Measurements from ENCODE around the gene YARS1. TPM values are rescaled to one million over a fixed set of nuclear protein-coding genes. Genes with fewer than 3 reads are reported as not detected.

Gene YARS1
- polyA plus RNA-seq, 3 donors, result 38.1 to 42.7 (median 39.8) TPM

- no peaks in the 10 kb centered on the region for H3K9me3 Mint-ChIP-seq
- peaks cover 2 to 28% of the 10 kb centered on the region in 2 donors for H3K36me3 Mint-ChIP-seq
- no peaks in the 10 kb centered on the region for H4K20me1 ChIP-seq (ENCODE audit: insufficient read depth, low read length)
Measured at GRCh38 chr1:32767641-32768040, 49.5 kb downstream of the YARS1 start.

GRCh38 chr1:32767156-32767555 is 50.0 kb downstream of the YARS1 start:
- H3K9ac ChIP-seq (ENCODE audit: insufficient read depth, low read length, poor library complexity, severe bottlenecking), result no peak overlapping the region
- no peaks in the 10 kb centered on the region for H3K9me3 Mint-ChIP-seq

More at GRCh38 chr1:32767641-32768040, 49.5 kb downstream of the YARS1 start:
- Histone ChIP-seq H3K9me3 (replicated peaks in 1 of 2; ENCODE audit: control insufficient read depth in 1 of 2, insufficient read depth in 1 of 2, low read length in 2 of 2) (no peaks in the 10 kb centered on the region), H3K4me3 (replicated peaks in 1 of 3; ENCODE audit: low read depth in 2 of 3, low read length in 3 of 3) (no peak overlapping the region), H3K27me3 (ENCODE audit: control insufficient read depth in 2 of 2, insufficient read depth in 2 of 2, low read length in 2 of 2) (no peaks in the 10 kb centered on the region), H3K4me2 (replicated peaks; ENCODE audit: extremely low read depth, low read length, poor library complexity, severe bottlenecking) (no peak overlapping the region), H3K27ac (ENCODE audit: low read depth in 1 of 2, low read length in 2 of 2) (no peak overlapping the region), H3K79me2 (ENCODE audit: insufficient read depth, low read length) (no peaks in the 10 kb centered on the region), H3K36me3 (replicated peaks in 1 of 2; ENCODE audit: control insufficient read depth in 1 of 2, insufficient read depth in 2 of 2, low read length in 2 of 2) (peaks cover 2 to 13% of the 10 kb centered on the region in 2 donors), H2AFZ (ENCODE audit: insufficient read depth, low read depth, low read length, poor library complexity, severe bottlenecking) (no peak overlapping the region), H3K9ac (ENCODE audit: insufficient read depth, low read length, poor library complexity, severe bottlenecking) (no peak overlapping the region), H3K4me1 (ENCODE audit: control insufficient read depth in 1 of 2, insufficient read depth in 2 of 2, low read length in 2 of 2) (no peaks in the 10 kb centered on the region)
- TF ChIP-seq CTCF (IDR thresholded peaks at IDR 0.05), result no peak
- Mint-ChIP-seq H3K4me3 (no peak overlapping the region), H3K4me1 (no peaks in the 10 kb centered on the region), H3K27ac (no peak overlapping the region), H3K27me3 (ENCODE audit: low read depth in 3 of 3) (no peaks in the 10 kb centered on the region)
- DNase-seq, result no peak
- intact Hi-C loops (cut with micrococcal nuclease), result loop anchor here in 1 of 2 donors (5.0 kb wide), 1 partner anchor 55 kb away; no protein-coding TSS in a partner anchor
- 42% methylated on average over 4 of the region's 5 CpGs for WGBS (ENCODE audit: insufficient coverage)

More at GRCh38 chr1:32767156-32767555, 50.0 kb downstream of the YARS1 start:
- no peak overlapping the region for H3K27ac ChIP-seq (ENCODE audit: low read depth in 1 of 2, low read length in 2 of 2)
- H3K27me3 ChIP-seq (ENCODE audit: control insufficient read depth in 2 of 2, insufficient read depth in 2 of 2, low read length in 2 of 2), result no peaks in the 10 kb centered on the region
- no peak overlapping the region for H3K27ac Mint-ChIP-seq
- WGBS (ENCODE audit: insufficient coverage), result 87% methylated on average over 6 of the region's 8 CpGs
- H3K79me2 ChIP-seq (ENCODE audit: insufficient read depth, low read length), result no peaks in the 10 kb centered on the region
- H2AFZ ChIP-seq (ENCODE audit: insufficient read depth, low read depth, low read length, poor library complexity, severe bottlenecking), result no peak overlapping the region
- no peak overlapping the region for H3K4me3 Mint-ChIP-seq
- peaks cover 2 to 13% of the 10 kb centered on the region in 2 donors for H3K36me3 ChIP-seq (replicated peaks in 1 of 2; ENCODE audit: control insufficient read depth in 1 of 2, insufficient read depth in 2 of 2, low read length in 2 of 2)
- intact Hi-C loops (cut with micrococcal nuclease), result loop anchor here in 1 of 2 donors (5.0 kb wide), 1 partner anchor 55 kb away; no protein-coding TSS in a partner anchor
- H3K9me3 ChIP-seq (replicated peaks in 1 of 2; ENCODE audit: control insufficient read depth in 1 of 2, insufficient read depth in 1 of 2, low read length in 2 of 2), result no peaks in the 10 kb centered on the region
- H3K36me3 Mint-ChIP-seq, result peaks cover 2 to 23% of the 10 kb centered on the region in 2 donors
- DNase-seq, result no peak
- no peaks in the 10 kb centered on the region for H3K4me1 Mint-ChIP-seq
- no peaks in the 10 kb centered on the region for H3K27me3 Mint-ChIP-seq (ENCODE audit: low read depth in 3 of 3)
- no peak overlapping the region for H3K4me2 ChIP-seq (replicated peaks; ENCODE audit: extremely low read depth, low read length, poor library complexity, severe bottlenecking)
- no peaks in the 10 kb centered on the region for H3K4me1 ChIP-seq (ENCODE audit: control insufficient read depth in 1 of 2, insufficient read depth in 2 of 2, low read length in 2 of 2)
- H4K20me1 ChIP-seq (ENCODE audit: insufficient read depth, low read length), result no peaks in the 10 kb centered on the region
- TF ChIP-seq CTCF (IDR thresholded peaks at IDR 0.05), result no peak
- H3K4me3 ChIP-seq (replicated peaks in 1 of 3; ENCODE audit: low read depth in 2 of 3, low read length in 3 of 3), result no peak overlapping the region

Data from CD14-positive monocyte (primary cell).